ENCODE measurements around the gene TFG.
A peak's percentile ranks its signal among the peaks of the same experiment; 100 is the strongest.

The TFG gene

GRCh38 chr3:100730524-100730923 lies 21.2 kb downstream of the TFG start:
- no peak for TF ChIP-seq CTCF (IDR thresholded peaks at IDR 0.05; ENCODE audit: poor library complexity, severe bottlenecking)
- H3K4me3 ChIP-seq (ENCODE audit: severe bottlenecking): no peak overlapping the region
- no peaks in the 10 kb centered on the region for H3K27me3 ChIP-seq (ENCODE audit: insufficient read depth, poor library complexity, severe bottlenecking)
- H3K4me1 ChIP-seq (ENCODE audit: insufficient read depth, poor library complexity, severe bottlenecking): no peaks in the 10 kb centered on the region
- H3K36me3 ChIP-seq (ENCODE audit: low read depth): peaks cover 98% of the 10 kb centered on the region
- H3K9me3 ChIP-seq (ENCODE audit: severe bottlenecking): no peaks in the 10 kb centered on the region
- DNase-seq (ENCODE audit: low spot score) (no peak), ATAC-seq (ENCODE audit: low read depth) (no peak)
- H3K27ac ChIP-seq (ENCODE audit: poor library complexity, severe bottlenecking): no peak overlapping the region

- no peak for TF ChIP-seq CTCF (IDR thresholded peaks at IDR 0.05; ENCODE audit: poor library complexity, severe bottlenecking)
- H3K36me3 ChIP-seq (ENCODE audit: low read depth): peaks cover 98% of the 10 kb centered on the region
- H3K4me3 ChIP-seq (ENCODE audit: severe bottlenecking): no peak overlapping the region
- H3K4me1 ChIP-seq (ENCODE audit: insufficient read depth, poor library complexity, severe bottlenecking): no peaks in the 10 kb centered on the region
- H3K27me3 ChIP-seq (ENCODE audit: insufficient read depth, poor library complexity, severe bottlenecking): no peaks in the 10 kb centered on the region
- no peaks in the 10 kb centered on the region for H3K9me3 ChIP-seq (ENCODE audit: severe bottlenecking)
- ATAC-seq (ENCODE audit: low read depth) (no peak), DNase-seq (ENCODE audit: low spot score) (no peak)
- no peak overlapping the region for H3K27ac ChIP-seq (ENCODE audit: poor library complexity, severe bottlenecking)
These were observed 23.1 kb downstream of the TFG start for GRCh38 chr3:100732435-100732834.

GRCh38 chr3:100737334-100737733 lies 28.0 kb downstream of the TFG start:
- peak; percentile 56 for TF ChIP-seq CTCF (IDR thresholded peaks at IDR 0.05; ENCODE audit: poor library complexity, severe bottlenecking)
- Histone ChIP-seq H3K27me3 (ENCODE audit: insufficient read depth, poor library complexity, severe bottlenecking) (no peaks in the 10 kb centered on the region), H3K4me3 (ENCODE audit: severe bottlenecking) (no peak overlapping the region), H3K36me3 (ENCODE audit: low read depth) (peaks cover 100% of the 10 kb centered on the region), H3K9me3 (ENCODE audit: severe bottlenecking) (no peaks in the 10 kb centered on the region), H3K27ac (ENCODE audit: poor library complexity, severe bottlenecking) (no peak overlapping the region), H3K4me1 (ENCODE audit: insufficient read depth, poor library complexity, severe bottlenecking) (no peaks in the 10 kb centered on the region)
- DNase-seq (ENCODE audit: low spot score): no peak
- peak; percentile 42; the same call in 1 of the 3 replicates for ATAC-seq (ENCODE audit: low read depth)

GRCh38 chr3:100740207-100740606 lies 30.9 kb downstream of the TFG start:
- Histone ChIP-seq H3K27ac (ENCODE audit: poor library complexity, severe bottlenecking) (no peak overlapping the region), H3K4me1 (ENCODE audit: insufficient read depth, poor library complexity, severe bottlenecking) (no peaks in the 10 kb centered on the region), H3K36me3 (ENCODE audit: low read depth) (peaks cover 100% of the 10 kb centered on the region), H3K9me3 (ENCODE audit: severe bottlenecking) (no peaks in the 10 kb centered on the region), H3K27me3 (ENCODE audit: insufficient read depth, poor library complexity, severe bottlenecking) (no peaks in the 10 kb centered on the region), H3K4me3 (ENCODE audit: severe bottlenecking) (no peak overlapping the region)
- no peak for DNase-seq (ENCODE audit: low spot score)
- TF ChIP-seq CTCF (IDR thresholded peaks at IDR 0.05; ENCODE audit: poor library complexity, severe bottlenecking): no peak
- no peak for ATAC-seq (ENCODE audit: low read depth)

- Histone ChIP-seq H3K27ac (ENCODE audit: poor library complexity, severe bottlenecking) (no peak overlapping the region), H3K4me1 (ENCODE audit: insufficient read depth, poor library complexity, severe bottlenecking) (no peaks in the 10 kb centered on the region), H3K9me3 (ENCODE audit: severe bottlenecking) (no peaks in the 10 kb centered on the region), H3K4me3 (ENCODE audit: severe bottlenecking) (no peak overlapping the region), H3K36me3 (ENCODE audit: low read depth) (peaks cover 100% of the 10 kb centered on the region), H3K27me3 (ENCODE audit: insufficient read depth, poor library complexity, severe bottlenecking) (no peaks in the 10 kb centered on the region)
- no peak for DNase-seq (ENCODE audit: low spot score)
- no peak for ATAC-seq (ENCODE audit: low read depth)
- TF ChIP-seq CTCF (IDR thresholded peaks at IDR 0.05; ENCODE audit: poor library complexity, severe bottlenecking): no peak
These were observed 34.2 kb downstream of the TFG start for GRCh38 chr3:100743535-100743934.
